HT-29 (cell line): ENCODE results near the gene RNF220. TPM values are rescaled to one million over a fixed set of nuclear protein-coding genes. Genes with fewer than 3 reads are reported as not detected.
A peak's percentile ranks its signal among the peaks of the same experiment; 100 is the strongest.

Experiments used
- DNase-seq: peaks from one replicate; pipeline ENCODE4 v3.0.0-alpha.2; 2015; ENCODE audit warnings: low spot score
- total RNA-seq: library from RNA; depleted of rRNA; stranded (reverse); fragments of >200 nt; shearing (Covaris generic); gene quantifications from 2 replicates; pipeline ENCODE4 v1.2.3, GENCODE V29; 2014

The RNF220 gene
- total RNA-seq, 1 experiment from 2014 or later, result 152 TPM

DNA sequence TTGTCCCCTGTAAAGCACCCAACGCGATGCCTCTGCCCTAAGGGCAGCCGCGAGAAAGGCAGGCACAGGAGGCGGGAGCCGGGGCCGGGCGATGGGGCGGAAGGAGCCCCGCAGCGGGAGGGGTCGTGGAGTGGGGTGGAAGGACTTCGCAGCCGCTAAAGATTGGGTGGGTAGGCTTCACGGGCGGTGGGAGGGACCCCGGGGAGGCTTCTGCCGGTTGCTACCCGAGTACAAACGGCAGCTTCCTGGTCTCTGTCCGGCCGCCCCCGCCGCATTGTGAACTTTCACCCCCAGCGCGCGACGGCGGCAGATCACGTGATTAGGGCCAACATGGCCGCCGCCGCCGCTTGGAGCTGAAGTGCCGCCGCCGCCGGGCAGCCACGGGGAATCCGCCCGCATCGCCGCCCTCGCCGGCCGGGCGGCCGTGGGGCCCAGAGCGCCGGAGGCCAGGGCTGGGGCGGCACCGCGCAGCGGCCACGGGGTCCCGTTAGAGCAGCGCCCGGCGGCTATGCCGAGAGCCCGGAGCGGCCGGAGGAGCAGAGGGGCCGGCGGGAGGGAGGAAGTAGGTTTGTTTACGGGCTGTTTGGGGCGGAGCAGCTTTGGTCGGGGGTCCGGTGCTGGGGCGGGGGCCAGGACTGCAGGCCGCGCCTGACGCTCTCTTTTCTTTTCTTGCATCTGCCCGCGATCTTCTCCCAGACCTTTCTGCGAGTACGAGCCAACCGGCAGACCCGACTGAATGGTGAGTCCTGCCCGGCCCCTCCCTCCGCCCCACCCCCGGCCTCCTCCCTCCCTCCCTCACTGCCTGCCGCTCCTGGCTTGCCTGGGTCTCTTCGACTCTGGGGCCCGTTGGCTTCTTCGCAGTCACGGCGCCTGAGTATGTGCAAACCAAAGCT lies 226.8 kb downstream of the RNF220 start:
- peak; percentile 83 for DNase-seq

GRCh38 chr1:44632598-44632997 lies 227.5 kb downstream of the RNF220 start:
- peak; percentile 15 for DNase-seq

DNA sequence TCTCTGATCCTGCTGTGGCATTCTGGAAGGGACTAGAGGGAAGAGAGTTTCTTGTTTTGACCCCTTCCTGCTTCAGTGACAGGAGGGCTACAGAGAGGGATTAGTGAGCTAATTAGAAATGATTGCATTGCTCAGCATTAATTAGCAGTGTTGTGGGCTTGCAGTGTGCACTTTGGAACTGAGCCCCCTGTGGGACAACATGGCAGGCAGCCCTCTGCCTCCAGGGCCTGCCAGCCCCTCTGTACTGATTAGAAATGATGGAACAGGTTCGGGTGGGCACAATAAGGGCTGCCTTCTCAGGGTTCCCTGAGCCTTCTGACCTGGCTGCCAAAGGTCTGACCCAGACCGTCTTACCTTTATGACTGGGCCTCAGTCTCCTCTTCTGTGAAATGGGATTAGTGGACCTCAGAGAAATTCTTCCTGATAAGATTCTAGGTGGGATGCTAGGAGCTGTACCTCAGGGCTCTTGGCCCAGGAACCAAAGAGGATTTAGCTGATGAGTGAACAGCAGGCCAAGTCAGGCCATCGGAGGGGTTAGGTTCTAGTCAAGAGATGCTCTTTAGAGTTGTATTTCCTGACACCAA lies 229.6 kb downstream of the RNF220 start:
- DNase-seq, result no peak

GRCh38 chr1:44635439-44635838 lies 230.4 kb downstream of the RNF220 start:
- no peak for DNase-seq

- DNase-seq, result no peak
Observed at GRCh38 chr1:44636083-44636687, 231.1 kb downstream of the RNF220 start.

DNA sequence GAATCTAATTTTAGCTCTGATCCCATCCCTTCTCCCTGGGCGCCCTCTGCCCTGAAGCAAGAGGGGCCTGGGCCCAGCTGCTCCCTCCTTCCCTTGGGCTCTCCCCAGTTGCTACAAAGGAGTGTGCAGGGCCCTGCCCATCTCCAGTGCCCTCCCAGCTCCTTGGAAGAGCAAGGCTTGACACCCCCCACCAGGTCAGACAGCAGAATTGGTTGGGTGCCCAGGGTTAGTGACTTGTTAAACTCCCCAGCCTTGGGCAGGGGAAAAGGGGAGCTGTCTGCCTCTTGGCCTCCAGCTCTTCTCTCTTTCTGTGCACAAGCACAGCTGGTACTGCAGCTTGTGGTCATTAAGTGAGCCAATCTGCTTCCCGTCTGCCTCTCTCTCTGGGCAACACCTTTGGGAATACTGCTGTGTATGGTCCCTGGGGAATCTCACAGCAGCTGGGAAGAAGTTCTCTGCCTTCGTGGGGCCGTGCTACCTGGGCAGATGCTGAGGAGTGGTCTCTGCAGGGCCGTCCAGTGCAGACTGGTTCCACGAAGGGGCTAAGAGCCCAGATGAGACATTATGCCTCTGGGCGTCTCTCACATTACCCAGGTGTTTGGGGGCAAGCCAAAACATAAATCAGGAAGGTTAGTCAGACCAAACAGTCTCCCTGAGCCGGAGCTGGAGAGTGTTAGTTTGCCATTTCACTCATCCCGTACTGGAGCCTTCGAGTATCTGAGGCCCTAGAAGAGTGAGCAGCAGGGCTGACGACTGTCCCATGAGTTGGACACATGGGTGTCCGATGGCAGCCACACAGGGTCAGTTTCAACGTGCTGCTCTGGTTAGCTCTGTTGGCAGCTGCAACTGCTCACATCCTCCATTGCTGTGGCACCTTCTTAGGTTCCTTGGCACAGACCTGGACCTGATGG lies 231.9 kb downstream of the RNF220 start:
- DNase-seq, result no peak

GRCh38 chr1:44637702-44638411 lies 232.8 kb downstream of the RNF220 start:
- no peak for DNase-seq

DNA sequence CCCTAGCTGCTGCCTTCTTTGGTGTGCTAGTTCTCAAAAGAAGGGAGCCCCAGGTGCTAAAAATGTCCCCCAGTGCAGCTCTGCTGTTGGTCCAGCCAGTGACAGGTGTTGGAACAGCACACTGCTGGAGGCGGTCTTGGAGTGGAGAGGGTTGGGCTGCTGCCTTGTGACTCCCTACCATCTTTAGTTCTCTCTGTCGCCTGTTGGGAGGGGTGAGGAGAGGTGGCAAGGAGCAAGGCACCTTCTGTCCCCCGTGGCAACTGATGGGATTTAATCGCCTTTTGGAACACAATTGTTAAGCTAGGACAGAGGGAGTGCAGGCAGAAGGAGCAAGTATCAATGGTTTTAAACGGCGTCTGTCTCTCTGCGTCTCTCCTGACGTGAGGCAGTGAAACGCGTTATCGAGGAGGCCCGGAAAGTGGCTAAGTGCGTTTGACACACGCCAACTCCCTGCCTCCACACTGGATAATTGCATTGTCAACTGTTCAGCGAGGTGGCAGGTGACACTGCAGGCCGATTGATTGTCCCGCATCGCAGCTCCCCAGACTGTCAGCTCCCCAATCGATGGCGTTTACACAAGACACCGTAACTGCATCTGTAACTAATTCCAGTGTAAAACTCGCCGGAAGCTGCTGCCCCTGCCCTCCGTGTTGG lies 235.3 kb downstream of the RNF220 start:
- no peak for DNase-seq

GRCh38 chr1:44641126-44642102 lies 236.4 kb downstream of the RNF220 start:
- no peak for DNase-seq

- no peak for DNase-seq
Observed at GRCh38 chr1:44642255-44642654, 237.2 kb downstream of the RNF220 start.

DNA sequence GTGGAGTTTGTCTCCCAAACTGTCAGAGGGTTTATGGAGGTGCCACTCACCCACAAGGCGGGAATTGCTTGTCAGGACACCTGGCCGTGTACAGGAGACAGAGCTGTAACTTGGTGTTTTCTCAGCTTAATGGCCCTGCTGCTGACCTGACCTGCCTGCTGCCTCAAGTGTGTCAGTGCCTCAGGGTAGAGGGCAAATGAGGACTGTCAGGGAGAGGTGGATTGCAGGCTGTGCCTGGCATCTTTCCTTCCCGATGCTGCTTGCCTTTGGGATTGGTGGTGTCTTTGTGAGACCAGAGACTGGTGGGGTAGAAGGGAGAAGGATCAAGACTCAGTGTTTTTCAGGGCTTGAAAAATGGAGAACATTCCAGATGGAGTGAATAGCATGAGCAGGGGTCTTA lies 237.9 kb downstream of the RNF220 start:
- DNase-seq, result no peak

DNA sequence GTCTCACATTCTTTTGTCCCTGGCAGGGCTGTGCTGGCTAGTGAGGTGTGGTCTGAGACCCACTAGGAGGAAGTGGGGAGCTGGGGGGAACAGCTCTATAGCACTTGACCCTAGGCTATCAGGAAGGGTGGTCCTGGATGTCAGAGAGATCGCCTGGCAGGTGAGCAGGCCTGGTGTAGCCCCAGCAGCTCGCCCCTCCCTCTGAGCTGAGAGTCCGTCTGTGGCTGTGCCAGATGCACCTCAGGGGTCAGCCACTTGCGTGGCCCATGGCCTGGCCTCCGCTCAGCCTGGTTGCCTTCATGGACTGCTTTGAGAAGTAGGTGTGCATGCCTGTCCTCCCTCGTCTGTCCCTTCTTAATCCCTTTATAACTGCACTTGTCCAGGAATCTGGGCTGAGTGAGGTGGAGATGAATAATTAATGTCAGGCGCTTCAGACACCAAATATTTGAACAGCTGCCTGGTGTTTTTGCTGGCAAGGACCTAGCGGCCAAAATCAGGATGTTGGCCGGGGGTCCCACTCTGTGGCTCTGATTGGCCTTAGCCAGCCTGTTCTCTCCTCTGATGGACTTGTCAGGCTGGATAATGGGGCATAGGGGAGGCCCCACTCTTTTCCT lies 238.8 kb downstream of the RNF220 start:
- DNase-seq, result no peak

- no peak for DNase-seq
Observed at GRCh38 chr1:44644806-44645205, 239.8 kb downstream of the RNF220 start.

GRCh38 chr1:44645476-44646244 lies 240.6 kb downstream of the RNF220 start:
- DNase-seq, result no peak

DNA sequence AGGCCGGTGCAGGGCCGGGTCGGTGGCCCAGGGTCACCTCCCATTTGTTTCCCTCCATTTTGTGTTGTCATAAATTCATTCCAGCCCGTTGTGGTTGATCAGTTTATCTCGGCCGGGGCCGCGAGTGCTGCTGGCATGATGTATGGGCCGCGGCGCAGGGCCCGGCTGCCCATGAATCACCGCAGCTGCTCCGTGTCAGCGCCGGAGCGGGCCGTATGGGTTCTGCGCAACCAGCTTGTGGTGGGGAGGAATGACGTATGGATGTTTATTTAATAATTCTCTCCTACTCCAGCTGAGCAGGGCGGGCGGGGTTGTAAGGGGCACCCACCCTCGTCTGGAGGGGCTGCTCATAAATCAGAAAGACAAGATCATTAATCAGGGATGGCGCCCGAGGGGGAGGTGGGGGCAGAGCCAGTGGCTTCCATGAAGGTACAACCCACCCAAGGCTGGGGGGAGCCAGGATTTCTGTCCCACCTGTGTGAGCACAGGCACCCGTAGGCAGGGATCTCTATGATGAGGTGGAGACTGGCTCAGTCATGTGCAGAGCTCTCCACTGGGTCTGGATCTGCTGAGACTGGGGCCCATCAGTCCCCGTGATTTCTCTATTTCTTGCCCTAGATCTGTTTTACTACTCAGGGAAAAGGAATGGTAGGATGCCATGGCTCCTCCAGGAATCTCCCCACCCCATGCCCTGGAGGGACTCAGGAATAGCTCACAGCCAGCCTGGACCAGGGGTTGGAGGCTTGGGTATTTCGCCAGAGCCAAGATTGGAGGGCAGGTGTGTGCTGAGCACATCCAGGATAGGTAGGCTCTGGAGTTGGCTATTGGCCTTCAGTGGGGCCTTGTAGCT lies 241.4 kb downstream of the RNF220 start:
- DNase-seq, result no peak

DNA sequence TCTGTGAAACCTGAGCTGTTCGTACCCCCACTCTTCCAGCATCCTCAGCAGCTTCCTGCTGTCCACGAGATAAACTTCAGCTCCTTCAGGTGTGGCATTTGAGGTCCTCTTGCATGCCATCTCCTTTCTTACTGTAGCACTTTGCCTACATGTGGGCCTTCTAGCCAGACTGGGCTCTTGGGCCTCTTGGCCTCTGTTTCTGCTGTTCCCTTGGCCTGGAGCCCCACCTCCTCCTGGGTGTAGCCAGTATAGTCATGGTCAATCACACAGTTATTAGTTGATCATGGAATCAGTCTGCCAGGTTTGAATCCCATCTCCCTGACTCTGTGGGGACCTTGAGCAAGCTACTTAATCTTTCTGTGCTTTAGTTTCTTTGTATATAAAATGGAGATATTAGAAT lies 242.8 kb downstream of the RNF220 start:
- no peak for DNase-seq
